ENCODE measurements around the gene TWSG1.
"Not testable (repeated sequence)": the region's sequence is repeated elsewhere in the genome, so short reads cannot be mapped to it uniquely, and the experiment has no call there.

TWSG1 gene

GRCh38 chr18:9422816-9423519 lies 88.4 kb downstream of the TWSG1 start:
- DNase-seq (ENCODE audit: low read depth in 1 of 2, low spot score in 1 of 2) = no peak

GRCh38 chr18:9423648-9424047 lies 89.1 kb downstream of the TWSG1 start:
- not testable (repeated sequence) for DNase-seq (ENCODE audit: low read depth in 1 of 2, low spot score in 1 of 2)

GRCh38 chr18:9424235-9424634 lies 89.7 kb downstream of the TWSG1 start:
- not testable (repeated sequence) for DNase-seq (ENCODE audit: low read depth in 1 of 2, low spot score in 1 of 2)

- DNase-seq (ENCODE audit: low read depth in 1 of 2, low spot score in 1 of 2) = no peak
Observed at GRCh38 chr18:9426753-9427152, 92.2 kb downstream of the TWSG1 start.

- no peak for DNase-seq (ENCODE audit: low read depth in 1 of 2, low spot score in 1 of 2)
Observed at GRCh38 chr18:9428301-9428706, 93.7 kb downstream of the TWSG1 start.

GRCh38 chr18:9428862-9429661 lies 94.5 kb downstream of the TWSG1 start:
- no peak for DNase-seq (ENCODE audit: low read depth in 1 of 2, low spot score in 1 of 2)

GRCh38 chr18:9429662-9429993 lies 95.1 kb downstream of the TWSG1 start:
- no peak for DNase-seq (ENCODE audit: low read depth in 1 of 2, low spot score in 1 of 2)

GRCh38 chr18:9430315-9430714 lies 95.7 kb downstream of the TWSG1 start:
- not testable (repeated sequence) for DNase-seq (ENCODE audit: low read depth in 1 of 2, low spot score in 1 of 2)

- no peak for DNase-seq (ENCODE audit: low read depth in 1 of 2, low spot score in 1 of 2)
Observed at GRCh38 chr18:9431296-9431695, 96.7 kb downstream of the TWSG1 start.

- not testable (repeated sequence) for DNase-seq (ENCODE audit: low read depth in 1 of 2, low spot score in 1 of 2)
Observed at GRCh38 chr18:9433122-9433521, 98.5 kb downstream of the TWSG1 start.

GRCh38 chr18:9433671-9434121 lies 99.1 kb downstream of the TWSG1 start:
- DNase-seq (ENCODE audit: low read depth in 1 of 2, low spot score in 1 of 2) = no peak

- no peak for DNase-seq (ENCODE audit: low read depth in 1 of 2, low spot score in 1 of 2)
Observed at GRCh38 chr18:9434122-9434701, 99.6 kb downstream of the TWSG1 start.

GRCh38 chr18:9435041-9435440 lies 100.5 kb downstream of the TWSG1 start:
- DNase-seq (ENCODE audit: low read depth in 1 of 2, low spot score in 1 of 2) = no peak

GRCh38 chr18:9436206-9436929 lies 101.8 kb downstream of the TWSG1 start:
- no peak for DNase-seq (ENCODE audit: low read depth in 1 of 2, low spot score in 1 of 2)

- DNase-seq (ENCODE audit: low read depth in 1 of 2, low spot score in 1 of 2) = no peak
Observed at GRCh38 chr18:9437021-9437437, 102.5 kb downstream of the TWSG1 start.

GRCh38 chr18:9437672-9438071 lies 103.1 kb downstream of the TWSG1 start:
- DNase-seq (ENCODE audit: low read depth in 1 of 2, low spot score in 1 of 2) = no peak

GRCh38 chr18:9441061-9441460 lies 106.5 kb downstream of the TWSG1 start:
- DNase-seq (ENCODE audit: low read depth in 1 of 2, low spot score in 1 of 2) = no peak

GRCh38 chr18:9444549-9444948 lies 110.0 kb downstream of the TWSG1 start:
- DNase-seq (ENCODE audit: low read depth in 1 of 2, low spot score in 1 of 2) = no peak

GRCh38 chr18:9446839-9447238 lies 112.3 kb downstream of the TWSG1 start:
- no peak for DNase-seq (ENCODE audit: low read depth in 1 of 2, low spot score in 1 of 2)

GRCh38 chr18:9447334-9447733 lies 112.8 kb downstream of the TWSG1 start:
- no peak for DNase-seq (ENCODE audit: low read depth in 1 of 2, low spot score in 1 of 2)

GRCh38 chr18:9449600-9450414 lies 115.2 kb downstream of the TWSG1 start:
- DNase-seq (ENCODE audit: low read depth in 1 of 2, low spot score in 1 of 2) = no peak
